ENCODE data around the gene PIANP.

GRCh38 chr12:6688999-6689882, 11.4 kb downstream of the PIANP start, which contains the start of gene ZNF384:
- peak in 4 of 5 experiments; percentile 27 to 54 (median 38) for TF ChIP-seq CTCF (IDR thresholded peaks at IDR 0.05 in 4 of 5, conservative IDR thresholded peaks at IDR 0.05 in 1 of 5)
- peak; percentile 44 to 68 for TF ChIP-seq POLR2A (IDR thresholded peaks at IDR 0.05)
